ENCODE data around the gene RANBP1.
A peak's percentile ranks its signal among the peaks of the same experiment; 100 is the strongest.

The RANBP1 gene

DNA sequence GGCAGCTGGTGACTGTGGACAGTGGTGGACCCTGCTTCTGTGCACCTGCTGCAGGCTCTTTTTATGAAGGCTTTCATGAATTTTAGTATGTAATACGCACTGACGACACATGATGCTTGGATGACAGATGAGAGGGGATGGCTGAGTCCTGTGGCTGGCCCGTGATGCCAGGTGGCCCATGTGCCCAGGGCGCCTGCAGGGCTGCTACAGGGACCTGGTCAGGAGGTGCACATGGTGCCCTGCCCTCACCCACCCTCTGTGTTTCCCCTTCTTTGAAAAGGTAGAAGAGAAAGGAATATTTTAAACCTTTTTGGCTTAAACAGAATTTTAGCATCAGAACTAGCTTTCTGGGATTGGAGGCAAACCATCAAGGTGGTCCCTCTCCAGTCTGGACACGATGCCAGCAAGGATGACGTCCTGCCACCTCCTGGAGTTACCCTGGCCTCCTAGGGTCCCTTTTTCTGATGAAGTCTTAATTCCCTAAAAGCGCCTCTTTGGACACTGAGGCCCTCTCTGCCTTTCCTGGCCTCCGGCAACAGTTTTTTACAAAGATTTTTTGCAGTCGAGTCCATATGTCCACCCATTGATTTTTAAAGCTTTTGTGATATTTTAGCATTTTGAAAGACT is 5.4 kb upstream of the RANBP1 start:
- no peak overlapping the region for H3K4me3 ChIP-seq (ENCODE audit: low read length)

GRCh38 chr22:20111045-20111688 is 4.7 kb upstream of the RANBP1 start:
- H3K4me3 ChIP-seq (ENCODE audit: low read length): no peak overlapping the region
- DNase-seq (ENCODE audit: low read depth): peak; percentile 22
- TF ChIP-seq, protein P1, sequence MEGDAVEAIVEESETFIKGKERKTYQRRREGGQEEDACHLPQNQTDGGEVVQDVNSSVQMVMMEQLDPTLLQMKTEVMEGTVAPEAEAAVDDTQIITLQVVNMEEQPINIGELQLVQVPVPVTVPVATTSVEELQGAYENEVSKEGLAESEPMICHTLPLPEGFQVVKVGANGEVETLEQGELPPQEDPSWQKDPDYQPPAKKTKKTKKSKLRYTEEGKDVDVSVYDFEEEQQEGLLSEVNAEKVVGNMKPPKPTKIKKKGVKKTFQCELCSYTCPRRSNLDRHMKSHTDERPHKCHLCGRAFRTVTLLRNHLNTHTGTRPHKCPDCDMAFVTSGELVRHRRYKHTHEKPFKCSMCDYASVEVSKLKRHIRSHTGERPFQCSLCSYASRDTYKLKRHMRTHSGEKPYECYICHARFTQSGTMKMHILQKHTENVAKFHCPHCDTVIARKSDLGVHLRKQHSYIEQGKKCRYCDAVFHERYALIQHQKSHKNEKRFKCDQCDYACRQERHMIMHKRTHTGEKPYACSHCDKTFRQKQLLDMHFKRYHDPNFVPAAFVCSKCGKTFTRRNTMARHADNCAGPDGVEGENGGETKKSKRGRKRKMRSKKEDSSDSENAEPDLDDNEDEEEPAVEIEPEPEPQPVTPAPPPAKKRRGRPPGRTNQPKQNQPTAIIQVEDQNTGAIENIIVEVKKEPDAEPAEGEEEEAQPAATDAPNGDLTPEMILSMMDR (conservative IDR thresholded peaks at IDR 0.05; ENCODE audit: low read length): peak; percentile 43

More for the DNA sequence above, 5.4 kb upstream of the RANBP1 start:
- no peak for DNase-seq (ENCODE audit: low read depth)
- TF ChIP-seq, protein P1 (conservative IDR thresholded peaks at IDR 0.05; ENCODE audit: low read length): no peak

GRCh38 chr22:20111689-20112622 is 3.9 kb upstream of the RANBP1 start:
- DNase-seq (ENCODE audit: low read depth): no peak
- TF ChIP-seq, protein P1 (conservative IDR thresholded peaks at IDR 0.05; ENCODE audit: low read length): no peak
- H3K4me3 ChIP-seq (ENCODE audit: low read length): no peak overlapping the region

DNA sequence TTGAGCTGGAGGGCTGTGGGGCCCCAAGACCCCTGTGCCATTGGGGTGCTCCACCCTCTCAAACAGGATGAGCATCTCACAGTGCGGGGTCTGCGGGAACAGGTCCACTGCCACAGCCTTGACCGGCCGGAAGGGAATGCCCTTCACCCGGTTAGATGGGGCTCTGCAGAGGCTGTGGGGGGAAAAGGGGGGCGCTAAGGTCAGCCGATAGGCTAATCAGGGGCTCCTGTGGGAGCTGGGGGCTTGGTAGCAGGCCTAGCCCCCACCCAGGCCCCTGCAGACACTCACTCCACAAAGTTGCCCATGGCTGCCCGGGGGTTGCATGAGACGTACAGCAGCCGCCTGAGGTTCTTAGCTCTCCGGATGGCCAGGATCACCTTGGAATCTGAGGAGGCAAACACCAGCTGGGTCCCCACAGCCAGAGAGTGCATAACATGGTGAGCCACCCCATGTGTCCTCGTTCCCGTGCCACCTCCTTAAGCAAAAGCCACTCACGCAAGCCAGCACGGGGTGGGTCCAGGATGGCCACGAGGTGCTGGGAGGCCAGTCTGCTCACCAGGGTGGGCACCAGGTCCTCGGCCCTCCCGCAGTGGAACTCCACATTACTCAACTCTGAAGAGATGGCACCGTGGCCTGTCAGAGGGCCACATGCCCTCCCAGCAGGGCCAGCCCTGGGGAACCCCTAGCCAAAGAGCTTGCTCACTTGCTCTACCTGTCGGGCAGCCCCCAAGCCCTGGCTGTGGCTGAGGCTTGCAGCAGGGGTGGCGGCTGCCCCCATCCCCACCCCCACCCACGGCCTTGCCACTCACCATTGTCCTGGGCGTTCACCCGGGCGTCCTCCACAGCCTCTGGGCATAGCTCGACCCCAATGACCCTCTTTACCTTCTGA is 3.0 kb upstream of the RANBP1 start:
- no peak for DNase-seq (ENCODE audit: low read depth)
- H3K4me3 ChIP-seq (ENCODE audit: low read length): no peak overlapping the region
- TF ChIP-seq, protein P1 (conservative IDR thresholded peaks at IDR 0.05; ENCODE audit: low read length): no peak

DNA sequence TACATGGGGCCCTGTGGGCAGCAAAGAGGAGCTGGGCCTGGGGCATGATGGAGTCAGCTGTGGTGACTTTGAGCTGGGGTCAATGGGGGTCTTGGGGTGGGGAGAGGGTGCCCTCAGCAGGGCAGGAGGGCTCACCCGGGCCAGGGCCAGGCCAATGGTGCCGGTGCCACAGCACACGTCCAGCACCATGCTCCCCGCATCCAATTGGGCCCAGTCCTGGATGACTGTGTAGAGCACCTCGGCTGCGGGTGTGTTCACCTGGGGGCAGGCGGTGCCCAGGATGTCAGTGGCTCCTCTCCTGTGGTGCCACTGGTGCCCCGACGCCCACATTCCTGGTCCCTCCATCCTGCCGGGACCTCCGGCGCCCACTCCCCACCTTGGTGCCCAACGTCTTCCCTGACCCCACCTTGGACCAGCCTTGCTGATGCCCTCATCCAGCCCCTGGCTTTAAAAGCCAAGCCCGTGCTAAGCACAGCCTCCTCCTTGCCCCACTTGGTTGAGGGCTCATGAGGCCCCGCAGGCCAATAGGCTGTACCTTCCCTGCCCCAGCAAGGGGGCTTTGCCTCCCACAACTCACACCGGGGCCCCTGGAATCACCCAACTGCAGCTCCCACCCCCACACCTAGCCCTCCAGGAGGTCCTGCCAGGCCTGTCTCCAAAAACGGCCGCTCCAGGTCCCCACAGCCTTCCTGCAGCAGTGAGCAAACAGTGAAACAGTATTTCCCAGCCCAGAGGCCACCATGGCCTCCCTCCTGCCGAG is 2.2 kb upstream of the RANBP1 start:
- TF ChIP-seq, protein P1 (conservative IDR thresholded peaks at IDR 0.05; ENCODE audit: low read length): no peak
- no peak for DNase-seq (ENCODE audit: low read depth)
- H3K4me3 ChIP-seq (ENCODE audit: low read length): no peak overlapping the region
